ENCODE measurements around the gene EDEM2. TPM values are rescaled to one million over a fixed set of nuclear protein-coding genes. Genes with fewer than 3 reads are reported as not detected.
"Not testable (repeated sequence)": the region's sequence is repeated elsewhere in the genome, so short reads cannot be mapped to it uniquely, and the experiment has no call there.

The EDEM2 gene
- total RNA-seq, 1 donor from 2014 or later = 33.4 TPM

- peaks cover 83% of the 10 kb centered on the region for H4K20me1 ChIP-seq (ENCODE audit: insufficient read depth, low read length)
- no peak overlapping the region for H2AFZ ChIP-seq (ENCODE audit: low read depth, low read length)
- TF ChIP-seq CTCF (IDR thresholded peaks at IDR 0.05; ENCODE audit: insufficient read depth, low read depth, low read length) (no peak), EZH2 (IDR thresholded peaks at IDR 0.05; ENCODE audit: insufficient read depth, low read length) (no peak)
- no peaks in the 10 kb centered on the region for H3K27me3 ChIP-seq (ENCODE audit: insufficient read depth, low read length)
- H3K36me3 Mint-ChIP-seq (ENCODE audit: low read depth, unreplicated experiment) = peaks cover 2% of the 10 kb centered on the region
- no peak overlapping the region for H3K27ac Mint-ChIP-seq (ENCODE audit: unreplicated experiment)
- H3K79me2 ChIP-seq (ENCODE audit: insufficient read depth, low read length) = peaks cover 97% of the 10 kb centered on the region
- H3K36me3 ChIP-seq (ENCODE audit: insufficient read depth, low read length) = peaks cover 2% of the 10 kb centered on the region
- H3K9me3 Mint-ChIP-seq (ENCODE audit: unreplicated experiment) = no peaks in the 10 kb centered on the region
- H3K9ac ChIP-seq (ENCODE audit: low read length) = no peak overlapping the region
- H3K9me3 ChIP-seq (ENCODE audit: insufficient read depth, low read depth, low read length) = no peaks in the 10 kb centered on the region
- DNase-seq (ENCODE audit: low read depth) (no peak), FAIRE-seq (no peak)
- H3K4me1 ChIP-seq (ENCODE audit: insufficient read depth, low read length) = peaks cover 2% of the 10 kb centered on the region
- H3K4me3 ChIP-seq (ENCODE audit: insufficient read depth, low read depth, low read length) = no peak overlapping the region
- H3K27me3 Mint-ChIP-seq (ENCODE audit: low read depth, unreplicated experiment) = no peaks in the 10 kb centered on the region
- no peak overlapping the region for H3K4me2 ChIP-seq (ENCODE audit: low read length)
- H3K27ac ChIP-seq (ENCODE audit: low read depth, low read length) = no peak overlapping the region
- peaks cover 14% of the 10 kb centered on the region for H3K4me1 Mint-ChIP-seq (ENCODE audit: low read depth, unreplicated experiment)
- H3K4me3 Mint-ChIP-seq (ENCODE audit: unreplicated experiment) = no peak overlapping the region
Observed at GRCh38 chr20:35085477-35086225, 61.5 kb downstream of the EDEM2 start.

GRCh38 chr20:35084998-35085397 lies 62.1 kb downstream of the EDEM2 start:
- H3K27me3 Mint-ChIP-seq (ENCODE audit: low read depth, unreplicated experiment) = no peaks in the 10 kb centered on the region
- H3K9me3 ChIP-seq (ENCODE audit: insufficient read depth, low read depth, low read length) = no peaks in the 10 kb centered on the region
- H3K9ac ChIP-seq (ENCODE audit: low read length) = no peak overlapping the region
- TF ChIP-seq CTCF (IDR thresholded peaks at IDR 0.05; ENCODE audit: insufficient read depth, low read depth, low read length) (no peak), EZH2 (IDR thresholded peaks at IDR 0.05; ENCODE audit: insufficient read depth, low read length) (no peak)
- no peak overlapping the region for H3K4me2 ChIP-seq (ENCODE audit: low read length)
- peaks cover 2% of the 10 kb centered on the region for H3K36me3 ChIP-seq (ENCODE audit: insufficient read depth, low read length)
- H3K27ac ChIP-seq (ENCODE audit: low read depth, low read length) = no peak overlapping the region
- FAIRE-seq (no peak), DNase-seq (ENCODE audit: low read depth) (no peak)
- no peak overlapping the region for H2AFZ ChIP-seq (ENCODE audit: low read depth, low read length)
- H3K9me3 Mint-ChIP-seq (ENCODE audit: unreplicated experiment) = no peaks in the 10 kb centered on the region
- H3K4me3 ChIP-seq (ENCODE audit: insufficient read depth, low read depth, low read length) = no peak overlapping the region
- H3K27me3 ChIP-seq (ENCODE audit: insufficient read depth, low read length) = no peaks in the 10 kb centered on the region
- peaks cover 97% of the 10 kb centered on the region for H3K79me2 ChIP-seq (ENCODE audit: insufficient read depth, low read length)
- peaks cover 83% of the 10 kb centered on the region for H4K20me1 ChIP-seq (ENCODE audit: insufficient read depth, low read length)
- no peak overlapping the region for H3K27ac Mint-ChIP-seq (ENCODE audit: unreplicated experiment)
- no peaks in the 10 kb centered on the region for H3K4me1 ChIP-seq (ENCODE audit: insufficient read depth, low read length)
- no peak overlapping the region for H3K4me3 Mint-ChIP-seq (ENCODE audit: unreplicated experiment)
- H3K4me1 Mint-ChIP-seq (ENCODE audit: low read depth, unreplicated experiment) = peaks cover 13% of the 10 kb centered on the region
- no peaks in the 10 kb centered on the region for H3K36me3 Mint-ChIP-seq (ENCODE audit: low read depth, unreplicated experiment)

GRCh38 chr20:35080348-35080642 lies 66.8 kb downstream of the EDEM2 start:
- peaks cover 12% of the 10 kb centered on the region for H3K36me3 ChIP-seq (ENCODE audit: insufficient read depth, low read length)
- H3K9ac ChIP-seq (ENCODE audit: low read length); H3K27ac Mint-ChIP-seq (ENCODE audit: unreplicated experiment); H3K4me1 ChIP-seq (ENCODE audit: insufficient read depth, low read length); H3K4me2 ChIP-seq (ENCODE audit: low read length); H2AFZ ChIP-seq (ENCODE audit: low read depth, low read length); H3K27ac ChIP-seq (ENCODE audit: low read depth, low read length); H3K9me3 ChIP-seq (ENCODE audit: insufficient read depth, low read depth, low read length); H3K4me1 Mint-ChIP-seq (ENCODE audit: low read depth, unreplicated experiment); H3K4me3 Mint-ChIP-seq (ENCODE audit: unreplicated experiment); H3K27me3 Mint-ChIP-seq (ENCODE audit: low read depth, unreplicated experiment); H3K4me3 ChIP-seq (ENCODE audit: insufficient read depth, low read depth, low read length); FAIRE-seq; H3K27me3 ChIP-seq (ENCODE audit: insufficient read depth, low read length); H3K9me3 Mint-ChIP-seq (ENCODE audit: unreplicated experiment); DNase-seq (ENCODE audit: low read depth): not testable (repeated sequence)
- peaks cover 20% of the 10 kb centered on the region for H3K36me3 Mint-ChIP-seq (ENCODE audit: low read depth, unreplicated experiment)
- peaks cover 77% of the 10 kb centered on the region for H4K20me1 ChIP-seq (ENCODE audit: insufficient read depth, low read length)
- H3K79me2 ChIP-seq (ENCODE audit: insufficient read depth, low read length) = peaks cover 84% of the 10 kb centered on the region
